Chondrocyte (in vitro differentiated cells): Measurements from ENCODE around the gene SORCS1. TPM values are rescaled to one million over a fixed set of nuclear protein-coding genes. Genes with fewer than 3 reads are reported as not detected.

Experiments
- DNase-seq: peaks from one replicate; pipeline ENCODE4 v3.0.0; 2021; ENCODE audit warnings: mixed read lengths, low spot score
- H3K27ac Mint-ChIP-seq: one replicate; pipeline ENCODE4 v1.8.0; 2021; ENCODE audit warnings: mild to moderate bottlenecking, moderate library complexity, mixed read lengths; ENCODE audit not compliant: unreplicated experiment
- H3K27me3 Mint-ChIP-seq: 2 replicates; pipeline ENCODE4 v1.8.0; 2021; ENCODE audit warnings: low read depth, mixed read lengths
- H3K36me3 Mint-ChIP-seq: 2 replicates; pipeline ENCODE4 v1.8.0; 2021; ENCODE audit warnings: low read depth, mixed read lengths
- H3K4me1 Mint-ChIP-seq: 2 replicates; pipeline ENCODE4 v1.8.0; 2021; ENCODE audit warnings: low read depth, mild to moderate bottlenecking, mixed read lengths
- H3K4me3 Mint-ChIP-seq: one replicate; pipeline ENCODE4 v1.8.0; 2021; ENCODE audit warnings: mild to moderate bottlenecking, moderate library complexity, mixed read lengths; ENCODE audit not compliant: unreplicated experiment
- H3K9me3 Mint-ChIP-seq: 2 replicates; pipeline ENCODE4 v1.8.0; 2021; ENCODE audit warnings: low read depth, mixed read lengths
- total RNA-seq: library from RNA; stranded (reverse); gene quantifications from 3 replicates; pipeline ENCODE4 v1.2.1, GENCODE V29; 2021
- TF ChIP-seq, protein P1 (sequence below): fragments of 200-600 bp; sonication (generic); IDR thresholded peaks from 2 replicates; pipeline ENCODE4 v1.5.0; 2021; ENCODE audit warnings: antibody characterized with exemption, mild to moderate bottlenecking, moderate library complexity

Gene SORCS1
- total RNA-seq, 1 donor from 2014 or later, result not detected

DNA sequence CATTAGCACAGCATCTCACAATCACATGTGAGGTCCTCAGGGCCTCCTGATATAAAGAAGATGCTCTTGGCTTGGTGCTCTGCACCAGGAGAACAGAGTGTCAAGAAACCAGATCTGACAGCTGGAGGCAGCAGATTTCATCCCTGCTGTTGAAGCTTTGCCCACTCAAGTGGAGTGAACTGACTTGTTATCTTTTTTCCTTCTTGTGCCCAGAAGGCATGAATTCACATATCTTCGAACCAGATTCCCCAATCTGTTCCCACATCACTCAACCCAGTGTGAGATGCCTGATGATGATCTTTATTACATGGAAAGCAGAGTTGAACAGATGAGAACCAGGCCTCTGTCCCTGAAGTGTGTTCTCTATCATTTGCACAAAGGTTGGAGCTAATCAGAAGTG, 521.0 kb downstream of the SORCS1 start:
- no peaks in the 10 kb centered on the region for H3K4me1 Mint-ChIP-seq
- TF ChIP-seq, protein P1, sequence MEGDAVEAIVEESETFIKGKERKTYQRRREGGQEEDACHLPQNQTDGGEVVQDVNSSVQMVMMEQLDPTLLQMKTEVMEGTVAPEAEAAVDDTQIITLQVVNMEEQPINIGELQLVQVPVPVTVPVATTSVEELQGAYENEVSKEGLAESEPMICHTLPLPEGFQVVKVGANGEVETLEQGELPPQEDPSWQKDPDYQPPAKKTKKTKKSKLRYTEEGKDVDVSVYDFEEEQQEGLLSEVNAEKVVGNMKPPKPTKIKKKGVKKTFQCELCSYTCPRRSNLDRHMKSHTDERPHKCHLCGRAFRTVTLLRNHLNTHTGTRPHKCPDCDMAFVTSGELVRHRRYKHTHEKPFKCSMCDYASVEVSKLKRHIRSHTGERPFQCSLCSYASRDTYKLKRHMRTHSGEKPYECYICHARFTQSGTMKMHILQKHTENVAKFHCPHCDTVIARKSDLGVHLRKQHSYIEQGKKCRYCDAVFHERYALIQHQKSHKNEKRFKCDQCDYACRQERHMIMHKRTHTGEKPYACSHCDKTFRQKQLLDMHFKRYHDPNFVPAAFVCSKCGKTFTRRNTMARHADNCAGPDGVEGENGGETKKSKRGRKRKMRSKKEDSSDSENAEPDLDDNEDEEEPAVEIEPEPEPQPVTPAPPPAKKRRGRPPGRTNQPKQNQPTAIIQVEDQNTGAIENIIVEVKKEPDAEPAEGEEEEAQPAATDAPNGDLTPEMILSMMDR, result no peak

DNA sequence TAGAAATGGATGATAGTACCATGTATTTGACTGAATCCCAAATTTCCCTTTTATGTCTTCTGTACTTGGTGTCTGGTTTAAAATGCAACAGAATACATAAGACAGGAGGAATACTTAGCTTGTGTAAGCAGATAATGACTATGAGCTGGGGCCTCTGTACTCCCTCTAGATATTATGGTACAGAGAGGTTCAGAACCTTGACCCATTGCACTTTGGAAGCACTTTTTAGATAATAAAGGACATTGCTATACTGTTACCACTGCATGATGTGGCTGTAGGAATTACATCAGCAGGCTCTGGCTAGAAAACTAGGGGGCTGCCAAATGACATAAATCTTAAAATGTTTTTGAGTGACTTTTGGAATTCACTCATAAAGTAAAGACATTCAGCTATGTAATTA, 526.6 kb downstream of the SORCS1 start:
- DNase-seq, result no peak
- Mint-ChIP-seq H3K36me3 (no peaks in the 10 kb centered on the region), H3K4me3 (no peak overlapping the region), H3K9me3 (no peaks in the 10 kb centered on the region), H3K4me1 (no peaks in the 10 kb centered on the region), H3K27me3 (no peaks in the 10 kb centered on the region), H3K27ac (no peak overlapping the region)
- TF ChIP-seq, protein P1, result no peak

More for the DNA sequence above, 521.0 kb downstream of the SORCS1 start:
- no peak overlapping the region for H3K4me3 Mint-ChIP-seq
- no peaks in the 10 kb centered on the region for H3K36me3 Mint-ChIP-seq
- no peaks in the 10 kb centered on the region for H3K9me3 Mint-ChIP-seq
- no peak overlapping the region for H3K27ac Mint-ChIP-seq
- DNase-seq, result no peak
- no peaks in the 10 kb centered on the region for H3K27me3 Mint-ChIP-seq

DNA sequence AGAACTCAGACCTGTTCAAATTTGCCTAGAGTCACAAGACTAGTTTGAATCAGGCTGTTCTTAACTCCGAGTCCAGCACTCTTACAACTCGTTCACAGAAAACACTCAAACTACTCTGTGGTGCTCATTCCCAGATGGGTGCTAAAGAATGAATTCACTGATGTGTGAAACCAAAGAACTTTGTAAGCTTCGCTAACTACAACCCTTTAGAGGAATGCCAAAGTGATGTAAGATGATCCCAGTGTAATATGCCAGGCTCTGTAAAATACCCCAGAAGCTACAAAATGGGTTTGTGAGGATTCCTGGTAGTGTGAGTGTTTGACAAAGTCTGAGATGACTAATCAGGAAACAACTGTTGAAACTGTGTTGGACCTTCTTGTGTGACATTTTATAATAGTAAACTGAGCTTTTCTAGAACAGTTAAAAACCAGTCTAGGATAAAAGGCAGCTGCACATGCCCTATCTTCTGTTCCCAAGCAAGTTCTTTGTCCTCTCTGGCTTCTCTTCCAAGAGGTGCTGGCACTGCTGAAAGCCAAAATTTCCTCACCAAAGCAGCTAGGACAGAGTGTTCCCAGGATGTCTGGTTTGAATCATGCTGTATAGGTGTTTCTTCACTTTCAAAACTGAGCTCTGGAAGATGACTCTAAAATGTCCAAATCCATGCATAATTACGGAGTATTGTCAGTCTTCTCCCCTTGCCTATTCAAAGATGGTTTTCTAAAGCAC, 527.6 kb downstream of the SORCS1 start:
- H3K27ac Mint-ChIP-seq, result no peak overlapping the region
- H3K36me3 Mint-ChIP-seq, result no peaks in the 10 kb centered on the region
- TF ChIP-seq, protein P1, result no peak
- H3K9me3 Mint-ChIP-seq, result no peaks in the 10 kb centered on the region
- H3K4me3 Mint-ChIP-seq, result no peak overlapping the region
- H3K27me3 Mint-ChIP-seq, result no peaks in the 10 kb centered on the region
- H3K4me1 Mint-ChIP-seq, result no peaks in the 10 kb centered on the region
- DNase-seq, result no peak

DNA sequence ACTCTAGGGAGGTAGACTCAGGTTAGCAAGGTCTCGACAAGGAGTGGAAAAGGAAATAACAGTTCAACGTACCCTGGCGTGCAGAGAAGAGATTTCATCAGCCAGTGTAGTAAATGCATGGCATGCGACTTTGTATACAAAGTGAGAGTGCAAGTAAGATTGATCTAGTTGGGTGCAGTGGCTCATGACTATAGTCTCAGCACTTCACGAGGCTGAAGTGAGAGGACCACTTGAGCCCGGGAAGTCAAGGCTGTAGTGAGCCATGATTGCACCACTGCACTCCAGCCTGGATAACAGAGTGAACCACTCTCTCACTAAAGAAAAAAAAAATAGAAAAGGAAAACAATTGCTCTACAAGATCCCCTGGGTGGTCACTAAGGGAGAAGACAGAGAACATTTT, 528.6 kb downstream of the SORCS1 start:
- no peak overlapping the region for H3K27ac Mint-ChIP-seq
- no peaks in the 10 kb centered on the region for H3K4me1 Mint-ChIP-seq
- no peaks in the 10 kb centered on the region for H3K36me3 Mint-ChIP-seq
- TF ChIP-seq, protein P1, result no peak
- no peak for DNase-seq
- no peak overlapping the region for H3K4me3 Mint-ChIP-seq
- H3K27me3 Mint-ChIP-seq, result no peaks in the 10 kb centered on the region
- no peaks in the 10 kb centered on the region for H3K9me3 Mint-ChIP-seq

DNA sequence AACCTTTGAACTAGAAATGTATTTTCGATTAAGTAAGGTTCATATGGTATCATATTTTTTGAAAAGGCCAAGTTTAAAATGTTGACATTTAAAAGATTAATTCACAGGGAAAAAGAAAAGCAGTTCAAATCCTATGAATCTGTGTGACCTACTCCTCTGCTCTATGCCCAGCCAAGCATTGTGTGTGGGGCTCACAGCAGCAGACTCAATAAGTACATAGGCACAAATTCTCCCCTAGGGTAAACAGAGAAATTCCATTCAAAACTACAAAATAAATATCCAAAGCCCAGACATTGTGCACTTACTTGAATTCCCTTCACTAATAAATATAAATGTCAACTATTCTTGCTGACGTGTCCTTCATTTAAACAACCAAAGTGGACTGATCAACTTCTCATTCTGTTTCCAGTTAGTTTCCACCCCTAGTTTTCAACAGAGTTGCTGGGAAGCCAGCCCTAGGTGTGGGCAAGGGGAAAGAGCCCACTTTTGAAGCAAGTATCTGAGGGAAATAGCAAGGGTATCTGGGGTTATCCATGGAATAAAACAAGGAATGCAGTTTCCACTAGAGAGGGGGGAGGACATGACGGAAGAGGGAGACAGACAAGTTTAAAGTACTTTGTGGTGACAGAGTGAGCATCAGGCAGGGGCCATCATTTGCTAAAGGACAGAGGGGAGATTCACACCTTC, 533.3 kb downstream of the SORCS1 start:
- Mint-ChIP-seq H3K4me3 (no peak overlapping the region), H3K27me3 (peaks cover 20% of the 10 kb centered on the region), H3K4me1 (no peaks in the 10 kb centered on the region), H3K27ac (no peak overlapping the region), H3K36me3 (no peaks in the 10 kb centered on the region), H3K9me3 (no peaks in the 10 kb centered on the region)
- DNase-seq, result no peak
- TF ChIP-seq, protein P1, result no peak
